A673 (cell line): ENCODE data around the gene SLC38A3. TPM values are rescaled to one million over a fixed set of nuclear protein-coding genes. Genes with fewer than 3 reads are reported as not detected.

Source experiments
- BruUV-seq: library from RNA; stranded (reverse); fragments of 400-500 nt; replicated peaks from 2 replicates; lab custom pipeline; 2021; lab: Mats Ljungman, UMichigan
- CTCF ChIA-PET: fragments of 300-600 bp; sonication (Branson Sonifier 250); formaldehyde crosslinking; loops from one replicate; lab custom pipeline; 2022; ENCODE audit warnings: antibody characterized with exemption; lab: Charles Lee
- POLR2A ChIA-PET: fragments of 300-600 bp; sonication (Branson Sonifier 250); formaldehyde crosslinking; loops from one replicate; lab custom pipeline; 2022; ENCODE audit warnings: antibody characterized with exemption; ENCODE audit not compliant: low non-redundant PET; lab: Charles Lee
- DNase-seq: peaks from one replicate; pipeline ENCODE4 v3.0.0-alpha.2; 2015; ENCODE audit warnings: low spot score
- H3K27ac ChIP-seq: fragments of 200-600 bp; sonication (generic); 2 replicates; pipeline ENCODE4 v1.5.1; 2016; ENCODE audit warnings: mixed run types, low read depth, mild to moderate bottlenecking, mixed read lengths, antibody characterized with exemption, low read length; ENCODE audit not compliant: poor library complexity, severe bottlenecking
- H3K27me3 ChIP-seq: fragments of 200-600 bp; sonication (generic); replicated peaks from 2 replicates; pipeline ENCODE4 v1.6.1; 2017; ENCODE audit warnings: mixed run types, low read depth, mild to moderate bottlenecking, mixed read lengths, antibody characterized with exemption, low read length; ENCODE audit not compliant: insufficient read depth, poor library complexity
- H3K36me3 ChIP-seq: fragments of 200-600 bp; sonication (generic); 2 replicates; pipeline ENCODE4 v1.6.1; 2016; ENCODE audit warnings: mixed run types, mild to moderate bottlenecking, mixed read lengths, antibody characterized with exemption, low read length; ENCODE audit not compliant: insufficient read depth, poor library complexity, severe bottlenecking
- H3K4me1 ChIP-seq: fragments of 200-600 bp; sonication (generic); 2 replicates; pipeline ENCODE4 v1.6.1; 2017; ENCODE audit warnings: mixed run types, mild to moderate bottlenecking, mixed read lengths, antibody characterized with exemption, low read length; ENCODE audit not compliant: insufficient read depth, poor library complexity, severe bottlenecking
- H3K4me3 ChIP-seq: fragments of 200-600 bp; sonication (generic); 2 replicates; pipeline ENCODE4 v1.5.1; 2016; ENCODE audit warnings: low read depth, mixed run types, mild to moderate bottlenecking, mixed read lengths, low read length; ENCODE audit not compliant: poor library complexity, severe bottlenecking
- H3K9me3 ChIP-seq: fragments of 200-600 bp; sonication (generic); 2 replicates; pipeline ENCODE4 v1.6.1; 2016; ENCODE audit warnings: mixed run types, low read depth, mild to moderate bottlenecking, mixed read lengths, antibody characterized with exemption, low read length; ENCODE audit not compliant: poor library complexity, severe bottlenecking
- EZH2 ChIP-seq: fragments of 200-600 bp; sonication (generic); IDR thresholded peaks from 2 replicates; pipeline ENCODE4 v1.6.1; 2017; ENCODE audit warnings: borderline replicate concordance, low read depth, mild to moderate bottlenecking, mixed read lengths, antibody characterized with exemption, low read length; ENCODE audit not compliant: poor library complexity, severe bottlenecking
- intact Hi-C: fragments of 100-400 bp; cut with micrococcal nuclease; formaldehyde crosslinking; loops from one replicate; pipeline ENCODE4 v1.10.0; 2022; ENCODE audit not compliant: unreplicated experiment
- total RNA-seq: library from RNA; stranded (reverse); gene quantifications from 2 replicates; pipeline ENCODE4 v1.2.3, GENCODE V29; 2021
- TF ChIP-seq, protein P1 (sequence below): fragments of 300-800, 200-600 bp; sonication (generic); conservative IDR thresholded peaks from 2 replicates; pipeline ENCODE4 v1.5.1; 2017; ENCODE audit warnings: low read depth, mild to moderate bottlenecking, antibody characterized with exemption, low read length, moderate library complexity, mixed read lengths

The SLC38A3 gene
- total RNA-seq, 1 experiment from 2014 or later, result not detected

DNA sequence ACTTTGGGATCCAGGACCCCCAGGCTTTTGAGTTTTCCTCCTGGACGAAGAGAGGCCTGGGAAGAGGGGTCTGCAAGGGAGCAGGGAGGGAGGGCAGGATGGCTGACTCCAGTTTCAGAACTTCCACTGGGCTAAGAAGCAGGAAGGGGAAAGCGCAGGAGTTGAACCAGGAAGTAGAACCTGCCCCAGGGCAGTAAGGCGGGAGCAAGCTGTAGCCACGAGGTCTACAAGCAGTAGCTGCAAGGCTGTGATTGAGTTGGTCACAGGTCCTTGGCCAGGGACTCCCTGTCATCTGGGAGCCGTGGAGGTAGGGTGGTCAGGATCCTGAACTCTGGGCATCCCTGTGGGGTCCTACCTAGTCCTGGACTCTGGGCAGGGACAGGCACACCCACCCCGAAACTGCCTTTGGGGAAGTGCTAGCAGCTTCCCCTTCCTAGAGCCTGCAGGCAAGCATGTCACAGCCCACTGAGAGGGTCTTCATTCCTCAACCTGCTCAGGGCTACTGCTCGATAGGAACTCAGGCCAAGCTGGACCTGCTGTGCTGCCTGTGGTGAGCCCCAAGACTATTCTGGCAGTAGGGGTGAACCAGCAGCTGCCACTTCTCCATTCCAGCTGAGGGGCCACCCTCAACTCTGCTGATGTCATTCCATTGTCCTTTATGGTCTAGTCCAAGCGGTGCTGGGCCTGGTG, 25.2 kb downstream of the SLC38A3 start:
- H3K36me3 ChIP-seq, result no peaks in the 10 kb centered on the region
- H3K27ac ChIP-seq, result no peak overlapping the region
- BruUV-seq, result no TSS peak
- DNase-seq, result no peak
- no peak for TF ChIP-seq EZH2
- TF ChIP-seq, protein P1, sequence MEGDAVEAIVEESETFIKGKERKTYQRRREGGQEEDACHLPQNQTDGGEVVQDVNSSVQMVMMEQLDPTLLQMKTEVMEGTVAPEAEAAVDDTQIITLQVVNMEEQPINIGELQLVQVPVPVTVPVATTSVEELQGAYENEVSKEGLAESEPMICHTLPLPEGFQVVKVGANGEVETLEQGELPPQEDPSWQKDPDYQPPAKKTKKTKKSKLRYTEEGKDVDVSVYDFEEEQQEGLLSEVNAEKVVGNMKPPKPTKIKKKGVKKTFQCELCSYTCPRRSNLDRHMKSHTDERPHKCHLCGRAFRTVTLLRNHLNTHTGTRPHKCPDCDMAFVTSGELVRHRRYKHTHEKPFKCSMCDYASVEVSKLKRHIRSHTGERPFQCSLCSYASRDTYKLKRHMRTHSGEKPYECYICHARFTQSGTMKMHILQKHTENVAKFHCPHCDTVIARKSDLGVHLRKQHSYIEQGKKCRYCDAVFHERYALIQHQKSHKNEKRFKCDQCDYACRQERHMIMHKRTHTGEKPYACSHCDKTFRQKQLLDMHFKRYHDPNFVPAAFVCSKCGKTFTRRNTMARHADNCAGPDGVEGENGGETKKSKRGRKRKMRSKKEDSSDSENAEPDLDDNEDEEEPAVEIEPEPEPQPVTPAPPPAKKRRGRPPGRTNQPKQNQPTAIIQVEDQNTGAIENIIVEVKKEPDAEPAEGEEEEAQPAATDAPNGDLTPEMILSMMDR, result no peak
- intact Hi-C loops, result no loop called here
- H3K4me3 ChIP-seq, result no peak overlapping the region
- ChIA-PET CTCF (interaction anchor here (1.0 kb wide), 1 partner anchor 29 kb away, joined by 3 read pairs; no protein-coding TSS in a partner anchor), POLR2A (interaction anchor here (0.6 kb wide), 1 partner anchor 28 kb away, joined by 5 read pairs; no protein-coding TSS in a partner anchor)
- H3K9me3 ChIP-seq, result no peaks in the 10 kb centered on the region
- H3K27me3 ChIP-seq, result no peaks in the 10 kb centered on the region
- H3K4me1 ChIP-seq, result peaks cover 8% of the 10 kb centered on the region

DNA sequence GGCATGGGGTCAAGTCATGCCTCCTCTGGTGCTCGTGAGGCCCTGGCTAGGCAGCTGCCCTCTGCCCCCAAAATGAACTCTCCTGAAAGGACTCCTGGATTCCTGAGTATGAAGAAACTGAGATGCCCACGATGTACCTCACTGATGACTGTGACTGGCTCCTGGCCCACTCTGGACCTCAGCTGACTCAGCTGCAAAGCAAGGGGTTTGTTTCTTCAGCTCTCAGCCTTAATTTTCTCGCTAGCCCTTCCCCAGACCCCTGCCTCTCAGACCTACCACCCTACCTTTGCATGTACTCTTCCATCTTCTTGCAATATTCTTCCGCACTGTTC, 25.7 kb downstream of the SLC38A3 start:
- intact Hi-C loops, result no loop called here
- H3K9me3 ChIP-seq, result no peaks in the 10 kb centered on the region
- ChIA-PET CTCF (interaction anchor here (1.0 kb wide), 1 partner anchor 28 kb away, joined by 3 read pairs; no protein-coding TSS in a partner anchor), POLR2A (no interaction called here)
- H3K4me3 ChIP-seq, result no peak overlapping the region
- TF ChIP-seq, protein P1, result no peak
- TF ChIP-seq EZH2, result no peak
- BruUV-seq, result no TSS peak
- no peak for DNase-seq
- peaks cover 8% of the 10 kb centered on the region for H3K4me1 ChIP-seq
- H3K36me3 ChIP-seq, result no peaks in the 10 kb centered on the region
- H3K27me3 ChIP-seq, result no peaks in the 10 kb centered on the region
- H3K27ac ChIP-seq, result no peak overlapping the region

DNA sequence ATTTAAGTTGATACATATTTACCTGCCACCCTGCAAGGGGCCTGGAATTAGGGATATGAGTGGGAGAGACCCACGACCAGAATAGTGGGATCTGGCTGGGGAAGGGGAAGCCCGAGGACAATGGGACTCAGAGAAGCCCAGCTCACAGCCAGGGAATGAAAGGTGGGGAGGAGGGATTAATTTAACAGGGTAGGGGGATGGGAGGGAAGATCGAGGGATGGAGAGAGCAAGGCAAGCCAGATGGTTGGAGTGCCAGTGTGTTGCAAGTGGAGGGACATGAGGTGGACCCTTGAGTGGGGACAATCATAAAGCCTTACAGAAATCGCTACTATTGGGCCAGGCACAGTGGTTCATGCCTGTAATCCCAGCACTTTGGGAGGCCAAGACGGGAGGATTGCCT, 26.5 kb downstream of the SLC38A3 start:
- no peak for DNase-seq
- no peaks in the 10 kb centered on the region for H3K36me3 ChIP-seq
- no peaks in the 10 kb centered on the region for H3K9me3 ChIP-seq
- no peaks in the 10 kb centered on the region for H3K27me3 ChIP-seq
- intact Hi-C loops, result no loop called here
- POLR2A ChIA-PET, result no interaction called here
- TF ChIP-seq EZH2, result no peak
- TF ChIP-seq, protein P1, result no peak
- H3K27ac ChIP-seq, result no peak overlapping the region
- no TSS peak for BruUV-seq
- CTCF ChIA-PET, result interaction anchor here (1.0 kb wide), 1 partner anchor 28 kb away, joined by 3 read pairs; no protein-coding TSS in a partner anchor
- peaks cover 8% of the 10 kb centered on the region for H3K4me1 ChIP-seq
- H3K4me3 ChIP-seq, result no peak overlapping the region
